Smooth muscle cell of the umbilical artery (primary cell): ENCODE results near the gene CANX. TPM values are rescaled to one million over a fixed set of nuclear protein-coding genes. Genes with fewer than 3 reads are reported as not detected.

Experiments
- total RNA-seq: library from RNA; depleted of rRNA; stranded (reverse); fragments of >200 nt; gene quantifications from 2 replicates; pipeline ENCODE4 v1.2.3, GENCODE V29; 2014

CANX gene, protein sequence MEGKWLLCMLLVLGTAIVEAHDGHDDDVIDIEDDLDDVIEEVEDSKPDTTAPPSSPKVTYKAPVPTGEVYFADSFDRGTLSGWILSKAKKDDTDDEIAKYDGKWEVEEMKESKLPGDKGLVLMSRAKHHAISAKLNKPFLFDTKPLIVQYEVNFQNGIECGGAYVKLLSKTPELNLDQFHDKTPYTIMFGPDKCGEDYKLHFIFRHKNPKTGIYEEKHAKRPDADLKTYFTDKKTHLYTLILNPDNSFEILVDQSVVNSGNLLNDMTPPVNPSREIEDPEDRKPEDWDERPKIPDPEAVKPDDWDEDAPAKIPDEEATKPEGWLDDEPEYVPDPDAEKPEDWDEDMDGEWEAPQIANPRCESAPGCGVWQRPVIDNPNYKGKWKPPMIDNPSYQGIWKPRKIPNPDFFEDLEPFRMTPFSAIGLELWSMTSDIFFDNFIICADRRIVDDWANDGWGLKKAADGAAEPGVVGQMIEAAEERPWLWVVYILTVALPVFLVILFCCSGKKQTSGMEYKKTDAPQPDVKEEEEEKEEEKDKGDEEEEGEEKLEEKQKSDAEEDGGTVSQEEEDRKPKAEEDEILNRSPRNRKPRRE
- total RNA-seq: 1,153 and 1,230 TPM in 2 replicates

DNA sequence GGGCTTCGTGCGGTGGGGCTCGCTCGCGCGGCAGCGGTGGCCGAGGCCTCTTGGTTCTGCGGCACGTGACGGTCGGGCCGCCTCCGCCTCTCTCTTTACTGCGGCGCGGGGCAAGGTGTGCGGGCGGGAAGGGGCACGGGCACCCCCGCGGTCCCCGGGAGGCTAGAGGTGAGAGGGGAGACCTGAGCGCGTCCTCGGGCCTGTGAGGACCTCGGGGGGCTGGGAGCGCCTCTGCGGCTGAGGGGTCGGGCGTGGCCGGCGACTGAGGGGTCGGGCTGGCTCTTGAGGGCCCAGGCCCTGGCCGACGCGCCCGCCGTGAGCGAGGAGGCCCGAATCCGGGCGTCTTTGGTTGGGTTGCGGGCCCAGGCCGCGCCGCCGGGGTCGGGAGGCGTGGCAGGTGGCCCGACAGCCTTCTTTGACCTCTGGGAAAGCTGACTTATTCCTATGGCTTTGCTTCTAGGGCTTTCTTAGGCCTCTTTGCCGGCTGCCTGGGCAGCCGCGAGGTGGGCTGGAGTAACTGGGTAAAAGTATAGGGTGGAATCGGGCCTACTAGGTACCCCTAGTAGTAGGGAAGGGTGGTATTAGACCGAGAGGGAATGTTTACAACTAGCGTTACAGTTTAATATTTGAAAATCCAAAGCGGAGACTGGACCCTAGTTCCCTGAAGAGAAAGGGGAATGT, at the start of gene CANX:
CANX (plus strand) TSS at position 33 of the 681 bp plus-strand sequence. CDS start 6,715 bp downstream, outside the sequence.

DNA sequence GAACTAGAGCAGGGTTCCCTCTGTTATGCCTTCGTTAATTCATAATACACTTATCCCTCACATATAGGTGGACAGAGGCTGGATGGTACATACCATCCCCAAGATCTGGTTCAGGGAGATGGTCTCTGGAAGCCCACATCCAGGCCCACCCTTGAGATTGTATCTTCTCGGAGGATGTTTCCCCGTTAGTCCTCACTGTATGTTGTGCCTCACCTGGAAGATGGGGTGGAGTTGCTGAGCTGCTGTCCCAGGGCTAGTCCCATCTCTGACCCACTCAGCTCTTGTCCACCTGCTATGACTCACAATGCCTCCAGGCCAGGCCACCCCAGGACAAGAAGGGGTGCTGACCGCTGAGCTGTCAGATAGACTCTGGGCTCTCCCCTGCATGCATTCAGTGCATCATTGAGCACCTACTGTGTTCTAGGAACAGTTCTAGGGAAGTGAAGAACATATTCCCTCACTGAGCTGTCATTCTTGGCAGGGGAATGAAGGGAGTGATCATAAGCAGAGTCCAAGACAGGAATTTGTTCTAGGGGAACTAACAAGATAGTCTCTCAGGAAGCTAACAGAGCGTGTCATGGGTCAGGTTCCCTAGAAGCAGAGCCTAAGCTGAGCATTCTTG, 17.9 kb upstream of the CANX start, which contains the start of gene CBY3:
CBY3 (minus strand) TSS at position 255 of the 622 bp plus-strand sequence; CDS start at position 139, 116 bp downstream.

DNA sequence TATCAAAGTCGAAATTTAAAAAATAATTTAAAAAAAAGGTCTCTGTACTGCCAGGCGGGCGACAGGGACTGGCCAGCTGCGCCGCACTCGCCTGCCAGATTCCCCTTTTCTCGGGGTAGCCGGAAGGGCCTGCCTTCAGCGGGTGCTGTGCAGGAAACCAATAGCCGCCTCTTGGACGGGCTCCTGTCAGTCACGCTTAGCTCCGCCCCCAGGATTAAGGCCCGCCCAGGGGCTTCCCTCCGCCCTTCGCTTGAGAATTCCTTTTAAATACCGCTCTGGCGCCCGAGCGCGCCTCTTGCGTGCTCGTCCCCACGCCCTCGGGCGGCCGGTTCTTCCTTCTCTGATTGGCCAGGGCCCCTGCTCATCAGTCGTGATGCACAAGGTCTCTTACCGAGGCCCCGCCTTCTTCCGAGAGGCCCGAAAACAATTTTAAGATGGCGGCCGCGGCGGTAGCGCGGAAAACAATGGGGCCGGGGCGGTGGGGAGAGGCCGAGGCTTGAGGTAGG, 33.7 kb downstream of the CANX start, which contains the start of gene MAML1:
MAML1 (plus strand) TSS at position 411 of the 506 bp plus-strand sequence. CDS start 291 bp downstream, outside the sequence.

Other genes starting within 250 kb of the CANX start
- 45.4 and 63.3 TPM in 2 replicates for gene RUFY1, start 148.4 kb upstream of the CANX start, total RNA-seq
- gene HNRNPH1, start 75.3 kb upstream of the CANX start, total RNA-seq: 443 and 574 TPM in 2 replicates
- 0.23 TPM in 1 of 2 replicates, not detected in the other for gene CBY3, start 17.9 kb upstream of the CANX start, total RNA-seq
- gene MAML1, start 33.9 kb downstream of the CANX start, total RNA-seq: 6.5 and 9.9 TPM in 2 replicates
- gene LTC4S, start 95.0 kb downstream of the CANX start, total RNA-seq: 0.59 and 1.0 TPM in 2 replicates
- 154 and 261 TPM in 2 replicates for gene MGAT4B, start 107.9 kb downstream of the CANX start, total RNA-seq
- 861 and 954 TPM in 2 replicates for gene SQSTM1, start 121.9 kb downstream of the CANX start, total RNA-seq
- 11.0 and 14.5 TPM in 2 replicates for gene MRNIP, start 159.8 kb downstream of the CANX start, total RNA-seq
- 52.9 and 90.9 TPM in 2 replicates for gene TBC1D9B, start 208.9 kb downstream of the CANX start, total RNA-seq